ENCODE results near the gene ABHD13.

Gene ABHD13

GRCh38 chr13:108283110-108283509, 64.9 kb downstream of the ABHD13 start:
- no peaks in the 10 kb centered on the region for H3K27me3 Mint-ChIP-seq
- CTCF ChIA-PET: no interaction called here
- DNase-seq: no peak

More at GRCh38 chr13:108283110-108283509, 64.9 kb downstream of the ABHD13 start:
- Mint-ChIP-seq H3K4me3 (no peak overlapping the region), H3K4me1 (peaks cover 2% of the 10 kb centered on the region), H3K27ac (no peak overlapping the region), H3K9me3 (no peaks in the 10 kb centered on the region), H3K36me3 (peaks cover 10% of the 10 kb centered on the region)
